ENCODE results near the gene EPB41.

The EPB41 gene

GRCh38 chr1:28891256-28891655 is 23.1 kb upstream of the EPB41 start:
- DNase-seq (ENCODE audit: low spot score): no peak

- peak; percentile 33 for DNase-seq (ENCODE audit: low spot score)
Observed at GRCh38 chr1:28893403-28894102, 20.8 kb upstream of the EPB41 start.

GRCh38 chr1:28894785-28895184 is 19.6 kb upstream of the EPB41 start:
- DNase-seq (ENCODE audit: low spot score): no peak

GRCh38 chr1:28895896-28896608 is 18.3 kb upstream of the EPB41 start:
- no peak for DNase-seq (ENCODE audit: low spot score)

- no peak for DNase-seq (ENCODE audit: low spot score)
Observed at GRCh38 chr1:28896609-28896986, 17.8 kb upstream of the EPB41 start.

GRCh38 chr1:28897789-28898188 is 16.6 kb upstream of the EPB41 start:
- DNase-seq (ENCODE audit: low spot score): no peak

- DNase-seq (ENCODE audit: low spot score): no peak
Observed at GRCh38 chr1:28898405-28898881, 15.9 kb upstream of the EPB41 start.

GRCh38 chr1:28899267-28899666 is 15.1 kb upstream of the EPB41 start:
- DNase-seq (ENCODE audit: low spot score): no peak

- DNase-seq (ENCODE audit: low spot score): no peak
Observed at GRCh38 chr1:28900562-28900961, 13.8 kb upstream of the EPB41 start.

- DNase-seq (ENCODE audit: low spot score): no peak
Observed at GRCh38 chr1:28902738-28903137, 11.6 kb upstream of the EPB41 start.

GRCh38 chr1:28905921-28906666 is 8.3 kb upstream of the EPB41 start:
- no peak for DNase-seq (ENCODE audit: low spot score)

- DNase-seq (ENCODE audit: low spot score): no peak
Observed at GRCh38 chr1:28909198-28909597, 5.2 kb upstream of the EPB41 start.

- no peak for DNase-seq (ENCODE audit: low spot score)
Observed at GRCh38 chr1:28910379-28911115, 3.8 kb upstream of the EPB41 start.

- no peak for DNase-seq (ENCODE audit: low spot score)
Observed at GRCh38 chr1:28913786-28914227, 562 bp upstream of the EPB41 start.

- peak; percentile 39 for DNase-seq (ENCODE audit: low spot score)
Observed at GRCh38 chr1:28915031-28915895, 894 bp downstream of the EPB41 start.

- peak; percentile 26 for DNase-seq (ENCODE audit: low spot score)
Observed at GRCh38 chr1:28917757-28918118, 3.4 kb downstream of the EPB41 start.

- DNase-seq (ENCODE audit: low spot score): no peak
Observed at GRCh38 chr1:28921286-28921869, 7.0 kb downstream of the EPB41 start.

GRCh38 chr1:28925350-28925891 is 11.1 kb downstream of the EPB41 start:
- DNase-seq (ENCODE audit: low spot score): no peak

- DNase-seq (ENCODE audit: low spot score): peak; percentile 80
Observed at GRCh38 chr1:28926629-28927265, 12.4 kb downstream of the EPB41 start.

GRCh38 chr1:28927266-28927647 is 12.9 kb downstream of the EPB41 start:
- no peak for DNase-seq (ENCODE audit: low spot score)
